Ishikawa (cell line): ENCODE measurements around the gene P2RY2.

Experiments
- CEBPB ChIP-seq: IDR thresholded peaks from 2 replicates; pipeline ENCODE4 v1.6.1; 2012
- CREB1 ChIP-seq: IDR thresholded peaks from 2 replicates; pipeline ENCODE4 v1.6.1; 2012; ENCODE audit warnings: low read depth
- EGR1 ChIP-seq: IDR thresholded peaks from 2 replicates; pipeline ENCODE4 v1.6.1; 2012
- EP300 ChIP-seq: IDR thresholded peaks from 2 replicates; pipeline ENCODE4 v1.6.1; 2012; ENCODE audit warnings: borderline replicate concordance
- FOXM1 ChIP-seq: IDR thresholded peaks from 2 replicates; pipeline ENCODE4 v1.6.1; 2012; ENCODE audit warnings: low read depth, borderline replicate concordance
- MAX ChIP-seq: IDR thresholded peaks from 2 replicates; pipeline ENCODE4 v1.6.1; 2012
- NFIC ChIP-seq: IDR thresholded peaks from 2 replicates; pipeline ENCODE4 v1.6.1; 2012
- RAD21 ChIP-seq: IDR thresholded peaks from 2 replicates; pipeline ENCODE4 v1.6.1; 2012; ENCODE audit warnings: low read depth
- REST ChIP-seq: IDR thresholded peaks from 2 replicates; pipeline ENCODE4 v1.6.1; 2012; ENCODE audit warnings: low read depth, mild to moderate bottlenecking
- TAF1 ChIP-seq: IDR thresholded peaks from 2 replicates; pipeline ENCODE4 v1.6.1; 2012; ENCODE audit warnings: low read depth, mild to moderate bottlenecking
- TCF12 ChIP-seq: IDR thresholded peaks from 2 replicates; pipeline ENCODE4 v1.6.1; 2012; ENCODE audit warnings: low read depth
- TEAD4 ChIP-seq: IDR thresholded peaks from 2 replicates; pipeline ENCODE4 v1.6.1; 2012
- USF1 ChIP-seq: IDR thresholded peaks from 2 replicates; pipeline ENCODE4 v1.6.1; 2012
- YY1 ChIP-seq: IDR thresholded peaks from 2 replicates; pipeline ENCODE4 v1.6.1; 2012; ENCODE audit warnings: low read depth
- ZBTB7A ChIP-seq: IDR thresholded peaks from 2 replicates; pipeline ENCODE4 v1.6.1; 2012; ENCODE audit warnings: low read depth

Gene P2RY2

GRCh38 chr11:73203790-73204189 is 14.3 kb upstream of the P2RY2 start:
- TF ChIP-seq YY1 (no peak), ZBTB7A (no peak), TAF1 (no peak), REST (peak; percentile 63), NFIC (no peak), TEAD4 (no peak)

- TF ChIP-seq EP300 (no peak), EGR1 (no peak), NFIC (no peak), RAD21 (no peak), TCF12 (no peak), MAX (no peak), CREB1 (no peak), USF1 (no peak), CEBPB (no peak), YY1 (no peak), ZBTB7A (no peak), TEAD4 (no peak), TAF1 (no peak), FOXM1 (no peak), REST (no peak)
Measured at GRCh38 chr11:73204711-73205121, 13.4 kb upstream of the P2RY2 start.

- TF ChIP-seq FOXM1: no peak
- TF ChIP-seq EP300: no peak
- TF ChIP-seq CREB1: no peak
- TF ChIP-seq EGR1: no peak
- TF ChIP-seq MAX: no peak
- no peak for TF ChIP-seq TEAD4
- TF ChIP-seq USF1: no peak
- TF ChIP-seq ZBTB7A: no peak
- no peak for TF ChIP-seq YY1
- no peak for TF ChIP-seq RAD21
- TF ChIP-seq NFIC: no peak
- TF ChIP-seq REST: no peak
- TF ChIP-seq TCF12: no peak
- TF ChIP-seq CEBPB: no peak
- no peak for TF ChIP-seq TAF1
Measured at GRCh38 chr11:73205661-73206343, 12.3 kb upstream of the P2RY2 start.

- no peak for TF ChIP-seq FOXM1
- no peak for TF ChIP-seq TCF12
- TF ChIP-seq EP300: no peak
Measured at GRCh38 chr11:73206801-73207200, 11.3 kb upstream of the P2RY2 start.

GRCh38 chr11:73209892-73210291 is 8.2 kb upstream of the P2RY2 start:
- no peak for TF ChIP-seq YY1
- TF ChIP-seq TAF1: no peak
- TF ChIP-seq ZBTB7A: no peak
- TF ChIP-seq FOXM1: no peak
- TF ChIP-seq CEBPB: no peak
- TF ChIP-seq CREB1: no peak
- no peak for TF ChIP-seq EGR1
- TF ChIP-seq NFIC: no peak
- no peak for TF ChIP-seq EP300
- TF ChIP-seq TCF12: no peak
- TF ChIP-seq RAD21: no peak
